Stimulated activated naive CD8-positive, alpha-beta T cell treated with anti-CD3 and anti-CD28 coated beads, Interleukin-15, Interleukin-2, amounts not matched to agents 100 ng/mL and 50 ng/mL, for 24 hours (primary cell): Measurements from ENCODE around the gene TRPM3.

Experiments used
- H3K27ac Mint-ChIP-seq: one replicate; pipeline ENCODE4 v1.8.0; 2021; ENCODE audit warnings: mild to moderate bottlenecking, mixed read lengths
- H3K27me3 Mint-ChIP-seq: one replicate; pipeline ENCODE4 v1.8.0; 2021; ENCODE audit warnings: mixed read lengths
- H3K36me3 Mint-ChIP-seq: one replicate; pipeline ENCODE4 v1.8.0; 2021; ENCODE audit warnings: low read depth, mixed read lengths
- H3K4me1 Mint-ChIP-seq: one replicate; pipeline ENCODE4 v1.8.0; 2021; ENCODE audit warnings: low read depth, mixed read lengths
- H3K4me3 Mint-ChIP-seq: one replicate; pipeline ENCODE4 v1.8.0; 2021; ENCODE audit warnings: mild to moderate bottlenecking, mixed read lengths
- H3K9me3 Mint-ChIP-seq: one replicate; pipeline ENCODE4 v1.8.0; 2021; ENCODE audit warnings: mixed read lengths

Gene TRPM3

GRCh38 chr9:70840266-70840665 lies 281.2 kb downstream of the TRPM3 start:
- Mint-ChIP-seq H3K27ac (no peak overlapping the region), H3K27me3 (peaks cover 3% of the 10 kb centered on the region), H3K4me3 (no peak overlapping the region), H3K9me3 (no peaks in the 10 kb centered on the region), H3K36me3 (no peaks in the 10 kb centered on the region), H3K4me1 (no peaks in the 10 kb centered on the region)

- Mint-ChIP-seq H3K36me3 (no peaks in the 10 kb centered on the region), H3K9me3 (no peaks in the 10 kb centered on the region), H3K27ac (no peak overlapping the region), H3K4me1 (no peaks in the 10 kb centered on the region), H3K27me3 (peaks cover 3% of the 10 kb centered on the region), H3K4me3 (no peak overlapping the region)
Observed at GRCh38 chr9:70835323-70835722, 286.1 kb downstream of the TRPM3 start.

- H3K27ac Mint-ChIP-seq: no peak overlapping the region
- H3K4me3 Mint-ChIP-seq: no peak overlapping the region
- no peaks in the 10 kb centered on the region for H3K9me3 Mint-ChIP-seq
- H3K36me3 Mint-ChIP-seq: no peaks in the 10 kb centered on the region
- peaks cover 4% of the 10 kb centered on the region for H3K27me3 Mint-ChIP-seq
- no peaks in the 10 kb centered on the region for H3K4me1 Mint-ChIP-seq
Observed at GRCh38 chr9:70832492-70832891, 288.9 kb downstream of the TRPM3 start.

- peaks cover 4% of the 10 kb centered on the region for H3K27me3 Mint-ChIP-seq
- no peak overlapping the region for H3K4me3 Mint-ChIP-seq
- H3K9me3 Mint-ChIP-seq: no peaks in the 10 kb centered on the region
- H3K36me3 Mint-ChIP-seq: no peaks in the 10 kb centered on the region
- H3K4me1 Mint-ChIP-seq: no peaks in the 10 kb centered on the region
- no peak overlapping the region for H3K27ac Mint-ChIP-seq
Observed at GRCh38 chr9:70830618-70831017, 290.8 kb downstream of the TRPM3 start.

- Mint-ChIP-seq H3K27ac (no peak overlapping the region), H3K27me3 (peaks cover 4% of the 10 kb centered on the region), H3K4me1 (no peaks in the 10 kb centered on the region), H3K36me3 (no peaks in the 10 kb centered on the region), H3K4me3 (no peak overlapping the region), H3K9me3 (no peaks in the 10 kb centered on the region)
Observed at GRCh38 chr9:70829591-70830265, 291.7 kb downstream of the TRPM3 start.

- H3K27me3 Mint-ChIP-seq: peaks cover 4% of the 10 kb centered on the region
- no peaks in the 10 kb centered on the region for H3K4me1 Mint-ChIP-seq
- H3K4me3 Mint-ChIP-seq: no peak overlapping the region
- no peaks in the 10 kb centered on the region for H3K36me3 Mint-ChIP-seq
- no peak overlapping the region for H3K27ac Mint-ChIP-seq
- H3K9me3 Mint-ChIP-seq: no peaks in the 10 kb centered on the region
Observed at GRCh38 chr9:70826562-70826961, 294.9 kb downstream of the TRPM3 start.

- H3K4me3 Mint-ChIP-seq: no peak overlapping the region
- no peaks in the 10 kb centered on the region for H3K9me3 Mint-ChIP-seq
- no peak overlapping the region for H3K27ac Mint-ChIP-seq
- H3K4me1 Mint-ChIP-seq: no peaks in the 10 kb centered on the region
- no peaks in the 10 kb centered on the region for H3K27me3 Mint-ChIP-seq
- H3K36me3 Mint-ChIP-seq: no peaks in the 10 kb centered on the region
Observed at GRCh38 chr9:70823284-70823683, 298.1 kb downstream of the TRPM3 start.

GRCh38 chr9:70817311-70817710 lies 304.1 kb downstream of the TRPM3 start:
- H3K27me3 Mint-ChIP-seq: peaks cover 6% of the 10 kb centered on the region
- H3K9me3 Mint-ChIP-seq: peaks cover 6% of the 10 kb centered on the region
- no peaks in the 10 kb centered on the region for H3K4me1 Mint-ChIP-seq
- no peaks in the 10 kb centered on the region for H3K36me3 Mint-ChIP-seq
- H3K27ac Mint-ChIP-seq: no peak overlapping the region
- H3K4me3 Mint-ChIP-seq: no peak overlapping the region

- H3K9me3 Mint-ChIP-seq: peaks cover 6% of the 10 kb centered on the region
- H3K4me1 Mint-ChIP-seq: no peaks in the 10 kb centered on the region
- H3K27me3 Mint-ChIP-seq: peaks cover 6% of the 10 kb centered on the region
- no peak overlapping the region for H3K4me3 Mint-ChIP-seq
- H3K36me3 Mint-ChIP-seq: no peaks in the 10 kb centered on the region
- H3K27ac Mint-ChIP-seq: no peak overlapping the region
Observed at GRCh38 chr9:70816891-70817290, 304.5 kb downstream of the TRPM3 start.

- no peak overlapping the region for H3K4me3 Mint-ChIP-seq
- H3K27me3 Mint-ChIP-seq: peaks cover 6% of the 10 kb centered on the region
- H3K4me1 Mint-ChIP-seq: no peaks in the 10 kb centered on the region
- H3K9me3 Mint-ChIP-seq: peaks cover 6% of the 10 kb centered on the region
- no peak overlapping the region for H3K27ac Mint-ChIP-seq
- H3K36me3 Mint-ChIP-seq: no peaks in the 10 kb centered on the region
Observed at GRCh38 chr9:70816316-70816715, 305.1 kb downstream of the TRPM3 start.

GRCh38 chr9:70814597-70814996 lies 306.8 kb downstream of the TRPM3 start:
- Mint-ChIP-seq H3K27ac (no peak overlapping the region), H3K36me3 (no peaks in the 10 kb centered on the region), H3K9me3 (peaks cover 6% of the 10 kb centered on the region), H3K4me3 (no peak overlapping the region), H3K4me1 (no peaks in the 10 kb centered on the region), H3K27me3 (peaks cover 6% of the 10 kb centered on the region)

- Mint-ChIP-seq H3K36me3 (no peaks in the 10 kb centered on the region), H3K4me1 (no peaks in the 10 kb centered on the region), H3K27ac (no peak overlapping the region), H3K27me3 (peaks cover 6% of the 10 kb centered on the region), H3K4me3 (no peak overlapping the region), H3K9me3 (peaks cover 6% of the 10 kb centered on the region)
Observed at GRCh38 chr9:70813141-70813540, 308.3 kb downstream of the TRPM3 start.

GRCh38 chr9:70811638-70812037 lies 309.8 kb downstream of the TRPM3 start:
- Mint-ChIP-seq H3K27me3 (peaks cover 6% of the 10 kb centered on the region), H3K9me3 (peaks cover 6% of the 10 kb centered on the region), H3K36me3 (no peaks in the 10 kb centered on the region), H3K4me1 (no peaks in the 10 kb centered on the region), H3K27ac (no peak overlapping the region), H3K4me3 (no peak overlapping the region)

- H3K4me3 Mint-ChIP-seq: no peak overlapping the region
- H3K27me3 Mint-ChIP-seq: peaks cover 4% of the 10 kb centered on the region
- no peaks in the 10 kb centered on the region for H3K4me1 Mint-ChIP-seq
- H3K27ac Mint-ChIP-seq: no peak overlapping the region
- no peaks in the 10 kb centered on the region for H3K36me3 Mint-ChIP-seq
- no peaks in the 10 kb centered on the region for H3K9me3 Mint-ChIP-seq
Observed at GRCh38 chr9:70806875-70807274, 314.5 kb downstream of the TRPM3 start.

- H3K9me3 Mint-ChIP-seq: no peaks in the 10 kb centered on the region
- H3K4me3 Mint-ChIP-seq: no peak overlapping the region
- no peaks in the 10 kb centered on the region for H3K4me1 Mint-ChIP-seq
- H3K27me3 Mint-ChIP-seq: peaks cover 4% of the 10 kb centered on the region
- H3K36me3 Mint-ChIP-seq: no peaks in the 10 kb centered on the region
- no peak overlapping the region for H3K27ac Mint-ChIP-seq
Observed at GRCh38 chr9:70805949-70806348, 315.5 kb downstream of the TRPM3 start.

GRCh38 chr9:70802758-70803436 lies 318.5 kb downstream of the TRPM3 start:
- Mint-ChIP-seq H3K9me3 (no peaks in the 10 kb centered on the region), H3K4me3 (no peak overlapping the region), H3K27me3 (peaks cover 4% of the 10 kb centered on the region), H3K36me3 (no peaks in the 10 kb centered on the region), H3K27ac (no peak overlapping the region), H3K4me1 (no peaks in the 10 kb centered on the region)
